Fibroblast of skin of right biceps (primary cell): Measurements from ENCODE around the gene ADAMTS17.

Source experiments
- DNase-seq: peaks from one replicate; pipeline ENCODE4 v3.0.0-alpha.2; 2013

The ADAMTS17 gene

GRCh38 chr15:100123611-100124010 lies 218.2 kb downstream of the ADAMTS17 start:
- no peak for DNase-seq

- DNase-seq: no peak
Observed at GRCh38 chr15:100121285-100121684, 220.5 kb downstream of the ADAMTS17 start.

- no peak for DNase-seq
Observed at GRCh38 chr15:100120111-100120510, 221.7 kb downstream of the ADAMTS17 start.

DNA sequence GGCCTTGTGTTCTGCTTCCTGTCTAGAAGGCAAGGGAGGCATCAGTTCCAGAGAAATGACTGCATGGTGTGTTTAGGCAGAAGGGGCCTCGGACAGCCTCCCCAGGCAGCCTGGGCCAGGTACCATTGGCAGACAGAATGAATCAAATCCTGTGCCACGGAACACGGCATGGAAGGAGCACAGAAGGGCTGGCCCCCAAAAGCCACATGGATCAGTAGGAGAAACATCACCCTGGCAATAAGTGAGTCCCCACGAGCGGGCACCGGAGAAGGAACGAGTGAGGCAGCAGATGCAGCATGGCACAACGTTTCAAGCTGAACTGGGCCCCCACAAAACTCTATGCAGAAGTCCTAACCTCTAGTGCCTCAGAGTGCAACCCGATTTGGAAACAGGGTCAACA lies 223.2 kb downstream of the ADAMTS17 start:
- no peak for DNase-seq

DNA sequence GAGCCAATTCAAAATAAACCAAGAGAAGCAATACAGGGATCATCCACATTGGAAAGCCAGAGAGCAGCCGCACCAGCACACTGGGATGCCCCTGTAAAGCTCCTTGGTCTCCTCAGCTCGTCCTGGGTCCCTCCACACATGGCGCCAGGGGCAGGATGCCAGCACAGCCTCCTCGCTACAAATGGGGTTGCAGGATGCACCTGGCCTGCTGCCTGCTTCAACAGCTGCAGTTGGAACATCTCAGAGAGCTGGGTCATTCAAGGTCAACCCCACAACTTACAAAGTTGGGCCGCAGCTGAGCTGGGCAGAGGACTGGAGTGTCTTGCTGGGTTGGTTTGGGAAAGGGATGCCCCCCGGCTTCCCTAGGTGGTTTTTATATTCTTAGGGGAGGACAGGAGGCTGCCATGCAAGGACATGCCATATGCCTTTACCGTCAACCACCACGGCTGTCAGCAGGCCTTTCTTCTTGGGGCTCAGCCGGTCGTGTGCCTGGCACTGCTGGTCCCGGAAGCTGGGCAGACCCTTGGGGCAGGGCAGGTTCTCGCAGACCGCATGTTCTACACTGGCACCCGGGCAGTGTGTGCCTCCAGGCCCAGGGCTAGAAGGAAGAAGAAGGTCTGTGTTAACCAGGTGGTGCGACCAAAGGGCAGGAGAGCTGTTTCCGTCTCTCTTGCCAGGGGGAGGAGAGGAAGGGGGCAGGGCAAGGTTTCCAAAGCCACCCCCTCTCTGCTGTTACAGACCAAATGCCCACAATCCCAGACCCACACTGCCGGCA lies 225.2 kb downstream of the ADAMTS17 start:
- no peak for DNase-seq

- DNase-seq: peak; percentile 50
Observed at GRCh38 chr15:100115711-100116090, 226.1 kb downstream of the ADAMTS17 start.

DNA sequence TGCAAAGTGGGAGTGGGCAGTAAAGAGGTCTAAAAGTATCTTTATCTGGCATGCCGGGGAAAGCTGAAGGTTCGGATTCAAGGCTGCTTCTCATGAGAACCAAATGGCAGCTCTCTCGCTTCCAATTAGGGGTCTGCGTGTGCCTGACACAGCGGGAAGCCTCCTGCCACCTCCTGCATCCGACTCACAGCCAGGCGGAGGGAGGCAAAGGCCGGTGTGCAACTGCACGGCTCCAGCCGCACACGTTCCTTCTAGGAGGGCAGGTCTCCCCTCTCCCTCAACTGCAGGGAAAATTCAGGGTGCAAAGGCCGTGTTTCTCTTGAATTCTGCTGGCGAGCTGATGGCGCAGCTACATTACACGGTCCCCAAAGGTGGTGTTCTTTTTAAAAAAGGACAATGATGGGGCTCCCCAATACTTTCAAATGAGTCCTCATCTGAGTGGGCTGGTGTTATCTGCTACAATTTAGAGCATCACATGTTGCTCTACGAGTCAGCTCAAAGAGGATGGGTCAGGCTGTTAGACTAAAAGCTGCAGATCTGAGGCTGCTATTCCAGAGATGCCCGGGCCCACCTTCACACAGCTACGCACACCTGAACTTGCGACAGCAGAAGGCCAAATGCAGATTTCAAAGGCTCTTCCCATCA lies 226.6 kb downstream of the ADAMTS17 start:
- no peak for DNase-seq

GRCh38 chr15:100114571-100114970 lies 227.2 kb downstream of the ADAMTS17 start:
- peak; percentile 58 for DNase-seq

DNA sequence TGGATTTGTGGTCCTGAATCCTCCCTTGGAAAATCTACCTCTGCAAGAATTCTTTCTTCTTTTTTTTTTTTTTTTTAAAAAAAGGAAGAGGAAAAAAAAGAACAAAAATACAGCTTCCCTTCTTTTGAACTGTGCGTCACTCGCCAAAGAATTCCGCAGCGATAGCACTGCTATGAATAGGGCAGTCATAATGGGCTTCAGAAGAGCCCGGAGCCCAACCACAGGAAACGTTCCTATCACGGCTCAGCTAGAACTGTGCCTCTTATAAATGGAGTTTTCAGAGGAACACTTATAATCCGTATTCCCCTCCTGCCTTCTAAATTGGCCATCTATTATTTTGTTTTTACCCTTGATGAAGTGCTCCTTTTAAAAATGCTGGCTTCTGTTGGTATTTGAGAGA lies 227.7 kb downstream of the ADAMTS17 start:
- DNase-seq: peak; percentile 90

DNA sequence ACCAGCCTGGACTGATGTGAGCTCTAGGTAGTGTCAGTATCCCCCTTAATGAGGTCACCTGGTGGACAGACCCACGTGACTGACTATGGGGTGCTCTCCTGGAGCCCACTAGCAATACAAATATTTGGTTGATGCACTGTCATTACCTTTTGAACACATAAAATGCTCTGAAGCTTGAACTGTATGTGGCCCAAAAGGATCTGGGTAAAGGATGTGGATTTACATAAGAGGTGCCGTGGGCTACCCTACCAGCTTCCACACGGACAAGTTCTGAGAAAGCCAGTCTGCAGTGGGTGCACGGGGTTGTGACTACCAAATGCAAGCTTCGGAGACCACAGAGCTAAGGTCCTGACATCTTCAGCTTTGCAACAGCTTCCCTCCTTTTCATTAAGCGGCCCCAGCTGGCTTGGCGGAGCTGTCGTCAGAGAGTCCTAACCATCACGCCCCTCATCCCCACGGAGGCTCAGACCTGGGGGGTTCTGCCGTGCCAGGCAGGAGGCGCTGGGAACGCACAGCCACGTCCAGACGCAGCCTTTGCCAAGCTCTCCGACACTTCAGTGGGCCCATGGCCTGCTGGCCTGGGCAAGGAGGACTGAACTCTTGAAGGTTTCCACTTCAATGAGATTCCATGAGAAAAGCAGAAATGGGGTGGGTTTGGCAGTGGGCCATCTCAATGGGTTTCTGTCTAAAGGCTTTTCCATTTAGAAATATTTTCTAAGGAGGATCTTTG lies 228.3 kb downstream of the ADAMTS17 start:
- no peak for DNase-seq

DNA sequence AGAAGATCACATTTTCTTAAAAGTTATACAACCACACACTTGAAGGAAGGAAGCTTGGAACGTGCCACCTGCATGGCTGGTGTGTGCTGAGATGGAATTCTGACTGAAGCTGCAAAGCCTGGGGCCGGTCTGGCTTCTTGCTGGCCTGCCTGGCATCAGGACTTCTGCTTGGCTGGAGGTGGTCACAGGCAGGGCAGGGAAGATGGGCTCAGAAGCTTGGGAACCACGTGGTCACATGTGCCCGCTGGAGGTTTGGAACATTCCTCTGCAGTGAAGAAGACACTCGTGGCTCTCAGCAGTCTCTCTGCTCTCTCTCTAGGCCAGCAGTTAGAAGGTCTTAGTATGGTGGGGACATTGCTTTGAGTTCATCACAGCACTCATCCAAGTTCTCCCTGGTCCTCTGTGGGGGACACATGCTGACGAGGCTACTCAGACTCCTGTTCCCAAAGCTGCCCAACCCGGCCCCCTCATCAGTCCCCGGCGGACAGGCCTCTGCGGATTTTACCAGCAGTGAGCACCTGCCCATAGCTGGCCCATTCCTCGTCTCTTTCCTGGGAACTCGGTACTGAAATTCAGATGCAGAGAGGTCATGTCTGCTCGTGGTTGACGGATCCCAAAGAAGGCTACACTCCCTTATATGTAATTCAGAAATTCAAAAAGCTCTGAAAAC lies 229.0 kb downstream of the ADAMTS17 start:
- no peak for DNase-seq

DNA sequence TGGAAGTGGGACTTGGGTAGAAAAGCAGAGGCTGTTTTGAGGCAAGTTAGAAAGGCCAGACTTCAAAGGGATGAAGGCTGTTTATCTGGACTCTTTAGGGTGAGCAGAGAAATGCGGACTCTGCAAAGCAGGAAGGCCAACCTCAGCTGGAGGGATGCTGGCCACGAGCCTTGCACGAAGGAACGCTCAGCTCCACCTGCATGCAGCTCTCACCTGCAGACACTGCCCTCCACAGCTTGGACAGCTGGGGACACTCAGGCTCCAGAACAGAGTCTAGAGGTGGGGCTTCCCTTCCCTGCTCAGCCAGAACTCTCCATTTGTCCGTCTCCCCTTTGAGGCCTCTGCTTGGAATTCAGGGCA lies 229.7 kb downstream of the ADAMTS17 start:
- no peak for DNase-seq

DNA sequence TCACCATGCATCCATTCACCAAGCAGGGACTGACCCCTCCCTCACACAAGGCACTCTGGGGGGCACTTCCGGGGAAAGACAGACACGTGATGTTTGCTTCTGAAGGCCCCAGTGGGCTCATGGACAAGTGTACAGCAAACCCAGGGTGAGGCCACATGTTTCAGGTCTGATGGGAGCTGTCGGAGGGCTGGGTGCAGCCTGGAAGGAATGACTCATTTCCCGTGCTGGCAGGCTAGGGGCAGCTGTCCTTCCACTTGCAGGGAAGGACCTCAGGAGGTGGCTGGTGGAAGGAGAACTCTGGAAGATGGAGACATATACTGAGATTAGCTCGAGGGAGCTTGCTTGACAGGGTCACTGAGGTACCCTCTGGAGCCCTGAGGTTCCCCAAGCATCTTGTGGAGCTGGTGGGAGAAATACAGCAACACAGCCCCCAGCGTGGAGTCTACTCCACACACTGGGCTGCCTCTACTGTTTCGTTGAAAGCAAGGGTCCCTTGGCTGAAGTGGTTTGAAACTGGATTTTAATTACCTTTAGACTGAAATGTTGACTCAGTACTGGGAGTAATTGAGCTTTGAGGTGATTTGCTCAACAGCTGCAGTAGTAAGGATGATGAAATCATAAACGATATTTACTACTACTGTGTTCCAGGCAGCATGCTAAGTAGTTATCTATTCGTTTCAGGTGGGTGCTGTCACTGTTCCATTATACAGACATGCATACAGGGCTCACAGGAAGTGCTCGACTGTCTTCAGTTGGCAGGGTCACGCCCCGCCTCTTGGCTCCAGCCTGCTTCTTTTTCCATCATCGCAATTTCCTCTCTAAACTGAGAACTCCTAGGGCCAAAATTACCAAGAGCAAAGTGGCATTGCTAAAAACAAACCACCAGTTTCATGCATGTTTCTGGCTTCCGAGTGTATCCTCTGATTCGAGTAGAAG lies 230.4 kb downstream of the ADAMTS17 start:
- peak; percentile 86 for DNase-seq

DNA sequence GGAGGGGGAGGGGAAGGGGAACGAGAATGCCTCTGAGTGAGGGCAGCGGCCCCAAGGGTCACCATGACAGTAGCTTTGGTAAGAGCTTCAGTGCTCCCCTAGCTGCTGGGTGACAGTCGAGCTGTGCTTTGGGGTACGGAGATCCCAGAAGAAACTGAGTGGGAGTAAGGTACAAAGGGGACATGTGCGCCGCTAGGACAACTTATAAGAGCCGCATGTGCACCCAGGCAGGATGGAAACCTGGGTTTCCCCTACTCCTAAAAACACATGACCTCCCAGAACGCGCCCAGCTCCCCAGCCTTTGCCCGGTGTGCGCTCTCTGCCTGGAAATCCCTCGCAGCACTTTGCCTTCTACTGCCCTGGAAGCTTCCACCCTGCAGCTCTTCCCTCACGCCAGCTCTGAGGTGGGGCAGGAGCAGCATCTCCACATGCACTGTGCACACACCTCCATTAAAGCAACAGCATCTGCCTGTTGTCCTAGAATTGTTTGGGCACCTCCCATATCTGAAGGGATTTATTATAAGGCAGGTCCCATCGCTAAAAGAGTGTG lies 232.2 kb downstream of the ADAMTS17 start:
- DNase-seq: no peak

DNA sequence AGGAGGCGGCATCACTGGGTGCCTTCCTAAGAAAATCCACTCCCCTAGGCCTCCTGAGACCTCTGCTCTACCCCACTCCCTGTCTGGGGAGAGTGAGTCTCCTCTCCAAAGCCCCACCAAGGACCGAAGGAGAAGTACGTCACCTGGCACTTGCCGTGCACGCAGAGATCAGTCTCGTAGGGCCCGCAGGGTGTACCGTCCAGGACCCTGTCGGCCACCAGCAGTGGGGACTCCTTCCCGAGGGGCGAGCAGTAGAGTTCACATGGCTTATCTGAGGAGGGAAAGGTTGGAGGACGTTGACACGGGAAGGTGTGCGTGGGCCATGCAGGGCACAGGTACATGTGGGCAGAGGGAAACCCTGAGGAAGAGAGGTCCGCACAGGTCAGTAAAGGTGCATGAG lies 232.9 kb downstream of the ADAMTS17 start:
- DNase-seq: no peak

DNA sequence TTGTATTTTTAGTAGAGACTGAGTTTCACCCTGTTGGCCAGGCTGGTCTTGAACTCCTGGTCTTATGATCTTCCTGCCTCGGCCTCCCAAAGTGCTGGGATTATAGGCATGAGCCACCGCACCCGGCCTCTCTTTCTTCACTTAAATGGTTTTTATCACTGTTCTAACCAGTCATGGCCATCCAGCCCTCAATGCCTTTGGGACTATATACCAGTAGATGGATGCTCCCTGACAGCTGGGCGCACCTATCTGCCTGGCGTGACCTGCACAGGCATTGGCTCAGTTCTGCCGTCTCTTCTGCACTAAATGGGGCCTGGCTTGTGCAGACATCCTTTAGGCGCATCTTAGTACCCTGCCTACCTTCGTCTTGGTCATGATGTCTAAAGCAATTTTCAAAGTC lies 233.4 kb downstream of the ADAMTS17 start:
- DNase-seq: no peak

GRCh38 chr15:100107606-100108225 lies 234.1 kb downstream of the ADAMTS17 start:
- no peak for DNase-seq

- no peak for DNase-seq
Observed at GRCh38 chr15:100107151-100107550, 234.6 kb downstream of the ADAMTS17 start.

- no peak for DNase-seq
Observed at GRCh38 chr15:100106732-100107131, 235.0 kb downstream of the ADAMTS17 start.

DNA sequence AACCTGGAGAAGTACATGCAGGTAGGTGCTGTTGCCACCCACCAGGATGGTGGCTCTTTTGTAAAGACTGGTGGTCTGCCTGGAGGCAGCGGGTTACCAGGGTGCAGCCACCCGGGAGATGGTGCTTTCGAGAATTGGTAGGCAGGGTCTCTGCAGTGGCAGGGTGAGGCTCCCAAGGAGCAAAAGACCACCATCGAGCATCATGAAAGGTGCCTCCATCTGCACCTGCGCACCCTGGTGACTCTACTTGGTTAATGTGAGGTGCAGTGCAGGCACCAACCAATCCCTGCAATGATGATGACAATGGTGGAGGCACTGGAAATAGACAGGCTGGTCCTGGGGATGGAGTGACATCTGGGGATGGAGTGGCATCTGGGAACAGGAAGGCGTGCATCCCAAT lies 236.7 kb downstream of the ADAMTS17 start:
- DNase-seq: no peak

- no peak for DNase-seq
Observed at GRCh38 chr15:100104245-100104644, 237.5 kb downstream of the ADAMTS17 start.

GRCh38 chr15:100103828-100104227 lies 237.9 kb downstream of the ADAMTS17 start:
- DNase-seq: no peak
